ENCODE measurements around the gene TMEM234. TPM values are rescaled to one million over a fixed set of nuclear protein-coding genes. Genes with fewer than 3 reads are reported as not detected.
A peak's percentile ranks its signal among the peaks of the same experiment; 100 is the strongest.

TMEM234 gene
- total and polyA plus RNA-seq, 2 of the 13 experiments (the other 11 are each of a cell fraction or from before 2014, with no cell fraction given), result 6.1 to 9.0 TPM

DNA sequence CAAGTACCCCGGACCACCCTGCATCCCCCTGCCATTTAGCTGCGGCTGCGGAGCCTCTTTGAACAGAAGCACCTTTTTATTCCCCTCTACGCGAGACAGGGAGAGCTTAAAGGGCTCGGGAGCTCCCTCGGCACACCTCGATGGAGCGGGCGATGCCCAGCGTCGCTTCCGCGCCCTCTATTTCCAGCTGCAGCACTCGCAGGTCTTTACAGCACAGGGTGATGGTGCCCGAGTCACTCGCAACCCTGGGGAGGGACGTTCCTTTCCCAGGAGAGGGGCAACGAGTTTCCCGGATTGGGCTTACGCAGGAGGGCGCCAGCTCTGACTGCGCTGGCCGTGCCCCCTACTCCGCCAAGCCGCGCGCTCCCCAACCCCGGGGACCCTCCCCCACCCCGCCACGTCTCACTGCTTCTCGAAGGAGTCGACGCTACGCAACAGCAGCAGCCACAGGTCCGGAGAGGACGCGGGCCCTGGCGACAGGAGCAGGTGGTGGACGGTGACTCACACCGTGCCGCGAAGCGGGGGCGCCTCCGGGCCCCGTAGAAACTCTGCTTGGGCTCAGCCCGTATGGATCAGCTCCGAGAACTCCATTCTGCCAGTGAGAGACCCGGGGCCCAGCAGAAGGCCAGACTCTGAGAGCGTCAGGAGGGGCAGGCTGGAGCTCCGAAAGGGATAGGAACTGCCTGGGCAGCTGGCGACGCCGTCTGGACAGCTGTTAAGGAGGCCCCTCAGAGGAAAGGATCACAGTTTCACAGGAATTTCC, 19.0 kb upstream of the TMEM234 start (continued):
- TF ChIP-seq, protein P1, sequence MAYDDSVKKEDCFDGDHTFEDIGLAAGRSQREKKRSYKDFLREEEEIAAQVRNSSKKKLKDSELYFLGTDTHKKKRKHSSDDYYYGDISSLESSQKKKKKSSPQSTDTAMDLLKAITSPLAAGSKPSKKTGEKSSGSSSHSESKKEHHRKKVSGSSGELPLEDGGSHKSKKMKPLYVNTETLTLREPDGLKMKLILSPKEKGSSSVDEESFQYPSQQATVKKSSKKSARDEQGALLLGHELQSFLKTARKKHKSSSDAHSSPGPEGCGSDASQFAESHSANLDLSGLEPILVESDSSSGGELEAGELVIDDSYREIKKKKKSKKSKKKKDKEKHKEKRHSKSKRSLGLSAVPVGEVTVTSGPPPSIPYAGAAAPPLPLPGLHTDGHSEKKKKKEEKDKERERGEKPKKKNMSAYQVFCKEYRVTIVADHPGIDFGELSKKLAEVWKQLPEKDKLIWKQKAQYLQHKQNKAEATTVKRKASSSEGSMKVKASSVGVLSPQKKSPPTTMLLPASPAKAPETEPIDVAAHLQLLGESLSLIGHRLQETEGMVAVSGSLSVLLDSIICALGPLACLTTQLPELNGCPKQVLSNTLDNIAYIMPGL (CRISPR knock-in tag; IDR thresholded peaks at IDR 0.05; ENCODE audit: borderline replicate concordance in 1 of 2, low read depth in 1 of 2), result peak; percentile 31 to 70; a peak in 2 of 4 replicates
- TF ChIP-seq GPN1 (CRISPR knock-in tag; IDR thresholded peaks at IDR 0.05; ENCODE audit: borderline replicate concordance) (no peak), SATB2 (CRISPR knock-in tag; IDR thresholded peaks at IDR 0.05) (no peak), ZNF484 (CRISPR knock-in tag; IDR thresholded peaks at IDR 0.05; ENCODE audit: borderline replicate concordance, low read depth) (no peak), MAFK (conservative IDR thresholded peaks at IDR 0.05 in 1 of 2, IDR thresholded peaks at IDR 0.05 in 1 of 2; ENCODE audit: low read length in 2 of 2) (no peak), ZNF891 (CRISPR knock-in tag; IDR thresholded peaks at IDR 0.05) (no peak), NKX3-1 (CRISPR knock-in tag; IDR thresholded peaks at IDR 0.05) (peak; percentile 55; the same call in 1 of the 2 replicates), REL (CRISPR knock-in tag; conservative IDR thresholded peaks at IDR 0.05) (no peak), ZNF598 (CRISPR knock-in tag; IDR thresholded peaks at IDR 0.05; ENCODE audit: borderline replicate concordance) (no peak), SNAI1 (CRISPR knock-in tag; IDR thresholded peaks at IDR 0.05; ENCODE audit: borderline replicate concordance) (no peak), ZSCAN30 (CRISPR knock-in tag; IDR thresholded peaks at IDR 0.05) (no peak), MTF1 (CRISPR knock-in tag; IDR thresholded peaks at IDR 0.05) (no peak), ZNF10 (CRISPR knock-in tag; IDR thresholded peaks at IDR 0.05; ENCODE audit: borderline replicate concordance, low read depth) (no peak)
- TF ChIP-seq, protein P2, sequence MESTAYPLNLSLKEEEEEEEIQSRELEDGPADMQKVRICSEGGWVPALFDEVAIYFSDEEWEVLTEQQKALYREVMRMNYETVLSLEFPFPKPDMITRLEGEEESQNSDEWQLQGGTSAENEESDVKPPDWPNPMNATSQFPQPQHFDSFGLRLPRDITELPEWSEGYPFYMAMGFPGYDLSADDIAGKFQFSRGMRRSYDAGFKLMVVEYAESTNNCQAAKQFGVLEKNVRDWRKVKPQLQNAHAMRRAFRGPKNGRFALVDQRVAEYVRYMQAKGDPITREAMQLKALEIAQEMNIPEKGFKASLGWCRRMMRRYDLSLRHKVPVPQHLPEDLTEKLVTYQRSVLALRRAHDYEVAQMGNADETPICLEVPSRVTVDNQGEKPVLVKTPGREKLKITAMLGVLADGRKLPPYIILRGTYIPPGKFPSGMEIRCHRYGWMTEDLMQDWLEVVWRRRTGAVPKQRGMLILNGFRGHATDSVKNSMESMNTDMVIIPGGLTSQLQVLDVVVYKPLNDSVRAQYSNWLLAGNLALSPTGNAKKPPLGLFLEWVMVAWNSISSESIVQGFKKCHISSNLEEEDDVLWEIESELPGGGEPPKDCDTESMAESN (CRISPR knock-in tag; conservative IDR thresholded peaks at IDR 0.05), result no peak
- TF ChIP-seq, protein P3, sequence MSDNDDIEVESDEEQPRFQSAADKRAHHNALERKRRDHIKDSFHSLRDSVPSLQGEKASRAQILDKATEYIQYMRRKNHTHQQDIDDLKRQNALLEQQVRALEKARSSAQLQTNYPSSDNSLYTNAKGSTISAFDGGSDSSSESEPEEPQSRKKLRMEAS (IDR thresholded peaks at IDR 0.05), result peak; percentile 89
- TF ChIP-seq, protein P4, sequence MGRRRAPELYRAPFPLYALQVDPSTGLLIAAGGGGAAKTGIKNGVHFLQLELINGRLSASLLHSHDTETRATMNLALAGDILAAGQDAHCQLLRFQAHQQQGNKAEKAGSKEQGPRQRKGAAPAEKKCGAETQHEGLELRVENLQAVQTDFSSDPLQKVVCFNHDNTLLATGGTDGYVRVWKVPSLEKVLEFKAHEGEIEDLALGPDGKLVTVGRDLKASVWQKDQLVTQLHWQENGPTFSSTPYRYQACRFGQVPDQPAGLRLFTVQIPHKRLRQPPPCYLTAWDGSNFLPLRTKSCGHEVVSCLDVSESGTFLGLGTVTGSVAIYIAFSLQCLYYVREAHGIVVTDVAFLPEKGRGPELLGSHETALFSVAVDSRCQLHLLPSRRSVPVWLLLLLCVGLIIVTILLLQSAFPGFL (CRISPR knock-in tag; IDR thresholded peaks at IDR 0.05), result no peak
- TF ChIP-seq, protein P5, sequence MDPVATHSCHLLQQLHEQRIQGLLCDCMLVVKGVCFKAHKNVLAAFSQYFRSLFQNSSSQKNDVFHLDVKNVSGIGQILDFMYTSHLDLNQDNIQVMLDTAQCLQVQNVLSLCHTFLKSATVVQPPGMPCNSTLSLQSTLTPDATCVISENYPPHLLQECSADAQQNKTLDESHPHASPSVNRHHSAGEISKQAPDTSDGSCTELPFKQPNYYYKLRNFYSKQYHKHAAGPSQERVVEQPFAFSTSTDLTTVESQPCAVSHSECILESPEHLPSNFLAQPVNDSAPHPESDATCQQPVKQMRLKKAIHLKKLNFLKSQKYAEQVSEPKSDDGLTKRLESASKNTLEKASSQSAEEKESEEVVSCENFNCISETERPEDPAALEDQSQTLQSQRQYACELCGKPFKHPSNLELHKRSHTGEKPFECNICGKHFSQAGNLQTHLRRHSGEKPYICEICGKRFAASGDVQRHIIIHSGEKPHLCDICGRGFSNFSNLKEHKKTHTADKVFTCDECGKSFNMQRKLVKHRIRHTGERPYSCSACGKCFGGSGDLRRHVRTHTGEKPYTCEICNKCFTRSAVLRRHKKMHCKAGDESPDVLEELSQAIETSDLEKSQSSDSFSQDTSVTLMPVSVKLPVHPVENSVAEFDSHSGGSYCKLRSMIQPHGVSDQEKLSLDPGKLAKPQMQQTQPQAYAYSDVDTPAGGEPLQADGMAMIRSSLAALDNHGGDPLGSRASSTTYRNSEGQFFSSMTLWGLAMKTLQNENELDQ (CRISPR knock-in tag; IDR thresholded peaks at IDR 0.05; ENCODE audit: borderline replicate concordance), result no peak
